Measurements from ENCODE around the gene FAM83C. TPM values are rescaled to one million over a fixed set of nuclear protein-coding genes. Genes with fewer than 3 reads are reported as not detected.
A peak's percentile ranks its signal among the peaks of the same experiment; 100 is the strongest.
"Not testable (repeated sequence)": the region's sequence is repeated elsewhere in the genome, so short reads cannot be mapped to it uniquely, and the experiment has no call there.

The FAM83C gene
- total RNA-seq, 1 experiment from 2014 or later, result not detected

DNA sequence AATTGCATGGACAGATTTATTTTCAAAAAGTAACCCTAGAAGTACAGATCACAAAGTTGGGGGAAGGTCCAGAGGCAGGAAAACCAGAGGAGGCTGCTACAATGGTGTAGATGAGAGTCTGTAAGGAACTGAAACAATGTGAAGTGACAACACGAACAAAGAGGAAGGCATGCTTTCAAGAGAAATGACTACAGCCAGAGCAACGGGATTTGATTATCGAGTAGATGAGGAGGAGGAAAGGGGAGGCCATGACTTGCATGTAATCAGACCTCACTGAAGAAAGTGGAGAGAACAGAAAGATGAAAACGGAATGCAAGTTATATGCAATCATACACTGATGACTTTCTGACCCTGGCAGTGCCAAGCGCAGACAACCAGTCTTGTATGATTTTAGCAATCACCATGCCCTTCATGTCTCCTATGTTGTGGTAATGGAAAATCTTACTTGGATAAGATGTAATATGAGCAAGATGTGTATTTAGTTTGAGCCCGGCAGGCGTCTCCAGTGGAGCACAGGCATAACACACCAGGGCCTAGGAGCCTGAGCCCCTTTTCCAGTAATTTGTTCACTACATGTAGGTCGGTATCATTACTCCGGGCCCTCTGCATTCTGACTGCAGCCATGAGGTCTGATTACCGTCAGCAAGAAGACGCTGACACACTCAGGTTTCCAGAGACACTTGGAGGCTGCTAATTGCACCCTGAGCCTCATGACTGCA, 34.0 kb upstream of the FAM83C start:
- no peaks in the 10 kb centered on the region for H3K27me3 ChIP-seq (ENCODE audit: control insufficient read depth, insufficient read depth, low read length)
- H3K36me3 ChIP-seq (replicated peaks; ENCODE audit: control insufficient read depth, insufficient read depth, low read length), result no peaks in the 10 kb centered on the region
- no peak for DNase-seq
- H3K4me3 ChIP-seq (ENCODE audit: insufficient read depth, low read depth, low read length), result no peak overlapping the region

DNA sequence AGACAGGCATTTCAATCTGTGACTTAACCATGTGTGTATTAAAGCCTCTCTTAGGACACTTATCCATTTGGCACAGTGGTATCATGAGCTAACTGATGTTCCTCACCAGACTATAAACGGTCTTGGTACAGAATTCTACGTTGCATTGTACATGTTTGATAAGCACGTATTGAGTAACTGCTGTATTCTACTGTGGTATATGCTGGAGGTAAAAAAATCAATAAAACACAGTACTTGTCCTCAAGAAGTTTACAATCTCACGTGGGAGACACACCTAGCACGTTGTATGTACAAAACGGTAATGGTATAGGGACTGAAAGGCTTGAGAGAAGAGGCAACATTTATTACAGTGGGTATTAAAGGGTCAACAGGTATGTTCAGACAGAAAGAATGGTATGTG, 33.2 kb upstream of the FAM83C start:
- no peaks in the 10 kb centered on the region for H3K36me3 ChIP-seq (replicated peaks; ENCODE audit: control insufficient read depth, insufficient read depth, low read length)
- H3K27me3 ChIP-seq (ENCODE audit: control insufficient read depth, insufficient read depth, low read length), result no peaks in the 10 kb centered on the region
- DNase-seq, result no peak
- no peak overlapping the region for H3K4me3 ChIP-seq (ENCODE audit: insufficient read depth, low read depth, low read length)

DNA sequence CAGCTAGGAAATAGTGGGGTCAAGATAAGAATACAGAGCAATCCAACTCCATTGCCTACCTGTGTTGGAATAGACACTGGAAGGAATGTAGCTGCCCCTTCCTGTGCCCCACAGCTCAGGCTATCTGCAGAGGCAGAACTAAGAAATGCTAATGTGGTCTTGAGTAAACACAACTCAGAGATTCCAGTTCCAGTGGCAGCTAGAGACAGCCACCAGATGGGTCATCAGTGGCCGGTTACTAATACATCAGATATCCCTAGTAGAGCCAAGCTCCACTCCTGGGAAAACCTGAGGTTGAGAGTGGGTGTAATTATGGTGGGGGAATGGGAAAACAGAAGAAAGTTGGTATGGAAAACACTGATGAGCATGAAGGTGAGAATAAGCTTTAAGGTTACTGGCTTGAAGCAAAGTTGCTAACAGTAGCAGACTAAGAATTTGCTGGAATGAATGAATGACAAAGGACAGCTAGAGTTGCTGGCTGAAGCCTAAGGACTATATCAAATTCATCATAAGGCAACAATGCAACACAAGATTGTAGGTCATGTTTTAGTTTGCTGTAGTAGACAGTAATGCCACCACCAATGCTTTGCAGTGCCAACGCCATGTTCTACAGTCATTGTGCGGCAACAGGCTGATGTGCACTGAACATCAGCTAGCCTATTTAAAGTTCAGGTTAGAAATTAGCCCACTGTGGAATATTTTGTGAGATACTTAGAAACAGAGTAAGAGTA, 28.3 kb upstream of the FAM83C start:
- H3K4me3 ChIP-seq (ENCODE audit: insufficient read depth, low read depth, low read length), result no peak overlapping the region
- H3K27me3 ChIP-seq (ENCODE audit: control insufficient read depth, insufficient read depth, low read length), result no peaks in the 10 kb centered on the region
- DNase-seq, result peak; percentile 40
- no peaks in the 10 kb centered on the region for H3K36me3 ChIP-seq (replicated peaks; ENCODE audit: control insufficient read depth, insufficient read depth, low read length)

DNA sequence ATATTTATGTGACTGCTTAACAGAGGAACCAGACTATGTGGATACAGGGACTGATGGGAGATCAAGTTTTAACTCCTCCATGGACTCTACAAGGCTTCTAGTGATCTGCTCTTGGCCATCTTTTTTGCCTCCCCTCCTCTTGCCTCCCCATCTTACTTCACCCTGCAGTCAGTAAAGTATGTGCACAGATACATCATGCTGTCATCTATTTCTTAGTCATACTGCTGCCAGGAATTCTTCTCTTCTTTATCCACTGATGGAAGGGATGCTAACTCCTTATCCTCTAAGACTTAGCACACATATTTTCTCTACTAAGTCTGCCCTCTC, 27.6 kb upstream of the FAM83C start:
- Histone ChIP-seq H3K4me3 (ENCODE audit: insufficient read depth, low read depth, low read length) (no peak overlapping the region), H3K27me3 (ENCODE audit: control insufficient read depth, insufficient read depth, low read length) (no peaks in the 10 kb centered on the region), H3K36me3 (replicated peaks; ENCODE audit: control insufficient read depth, insufficient read depth, low read length) (no peaks in the 10 kb centered on the region)
- no peak for DNase-seq

DNA sequence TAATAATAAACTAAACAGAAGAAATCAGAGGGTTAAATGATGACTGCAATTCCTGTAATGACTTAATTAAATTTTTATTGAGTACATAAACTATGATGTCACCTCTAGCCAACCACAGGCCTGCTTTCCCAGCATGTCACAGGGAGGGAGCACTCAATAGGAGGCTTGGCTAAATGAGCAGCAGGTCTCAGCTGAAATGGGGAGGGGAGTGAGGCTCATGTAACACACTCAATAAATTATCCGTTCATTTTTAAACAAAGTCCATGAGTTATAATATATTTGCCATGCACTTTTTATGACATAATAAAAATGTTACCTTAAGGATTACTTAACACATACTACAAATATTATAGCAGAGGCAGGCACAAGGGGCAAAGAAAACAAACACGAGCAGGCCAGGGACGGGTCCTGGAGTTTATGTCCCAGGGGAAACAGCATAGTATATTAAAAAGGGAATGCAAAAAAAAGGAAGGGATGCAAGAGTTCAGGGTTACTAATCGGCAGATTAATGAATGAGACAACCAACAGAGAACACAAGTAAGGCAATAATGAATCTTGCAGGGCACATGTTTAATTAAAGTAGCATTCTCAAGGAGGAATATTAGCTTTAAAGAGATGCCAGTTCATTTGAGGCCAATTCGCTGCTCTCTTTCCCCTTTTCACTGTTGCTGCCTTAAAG, 27.1 kb upstream of the FAM83C start:
- no peaks in the 10 kb centered on the region for H3K36me3 ChIP-seq (replicated peaks; ENCODE audit: control insufficient read depth, insufficient read depth, low read length)
- no peaks in the 10 kb centered on the region for H3K27me3 ChIP-seq (ENCODE audit: control insufficient read depth, insufficient read depth, low read length)
- no peak overlapping the region for H3K4me3 ChIP-seq (ENCODE audit: insufficient read depth, low read depth, low read length)
- no peak for DNase-seq

DNA sequence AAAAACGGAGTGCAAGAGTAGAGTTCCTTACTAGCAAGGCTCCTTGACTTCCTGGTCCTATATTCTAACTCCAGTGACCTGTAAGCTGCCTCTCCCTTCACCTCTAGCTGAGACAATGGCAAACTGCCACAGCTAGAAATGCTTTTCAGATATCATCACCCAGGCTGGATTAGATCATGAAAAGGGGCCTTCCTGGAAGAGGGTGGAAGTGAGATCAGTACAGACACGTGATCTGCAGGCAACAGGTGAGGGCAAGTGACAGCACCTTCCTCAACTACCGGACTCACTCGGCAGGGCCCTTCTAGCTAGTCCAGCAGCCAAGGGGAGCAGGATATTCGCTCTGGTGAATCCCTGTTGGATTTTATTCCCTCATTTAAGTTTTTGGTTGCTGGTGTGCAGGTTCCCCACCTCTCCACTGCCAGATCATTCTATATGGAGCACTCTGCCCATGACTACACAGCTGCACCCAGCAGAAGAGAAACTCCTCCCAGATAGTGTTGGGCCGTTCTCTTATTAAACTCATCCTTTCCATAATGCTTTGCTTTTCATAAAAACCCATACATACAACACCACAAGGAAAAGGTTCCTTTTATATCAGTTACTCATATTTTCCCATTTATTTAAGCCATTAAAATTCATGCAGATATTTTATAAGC, 26.4 kb upstream of the FAM83C start:
- Histone ChIP-seq H3K36me3 (replicated peaks; ENCODE audit: control insufficient read depth, insufficient read depth, low read length) (no peaks in the 10 kb centered on the region), H3K27me3 (ENCODE audit: control insufficient read depth, insufficient read depth, low read length) (no peaks in the 10 kb centered on the region), H3K4me3 (ENCODE audit: insufficient read depth, low read depth, low read length) (no peak overlapping the region)
- no peak for DNase-seq

DNA sequence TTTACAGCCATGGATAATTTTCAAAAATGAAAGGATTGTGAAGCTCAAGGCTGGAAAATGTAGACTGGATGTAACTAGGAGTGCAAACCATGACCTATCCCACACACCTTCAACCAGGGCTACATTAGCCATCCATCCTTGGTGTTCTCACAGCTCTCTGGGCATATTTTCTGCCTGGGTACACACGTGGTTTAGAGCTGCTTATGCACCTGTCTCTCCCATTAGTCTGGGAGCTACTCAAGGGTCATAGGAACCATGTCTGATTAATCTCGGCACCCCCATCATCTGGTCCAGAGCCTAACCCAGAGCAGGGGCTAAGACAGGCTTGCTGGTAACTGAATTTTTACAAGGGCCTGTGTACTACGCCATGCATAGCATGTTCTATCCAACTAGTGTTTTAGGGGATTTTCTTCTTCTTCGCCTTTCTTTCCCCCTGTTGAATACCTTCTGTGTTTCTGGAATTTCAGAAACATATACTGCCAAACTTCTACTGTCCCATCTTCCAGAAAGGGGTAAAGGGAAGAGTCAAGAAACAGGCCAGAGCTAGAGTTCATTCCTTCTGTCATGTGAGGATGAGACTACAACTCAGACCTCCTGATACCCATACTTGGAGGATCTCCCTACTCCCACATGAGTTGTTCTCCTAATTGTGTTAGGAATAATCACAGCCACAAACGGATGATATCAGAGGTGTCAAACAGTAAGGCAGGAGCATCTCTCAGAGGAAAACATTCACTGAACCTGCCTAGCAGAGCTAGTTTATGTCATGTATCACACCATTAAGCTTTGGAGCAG, 25.4 kb upstream of the FAM83C start:
- Histone ChIP-seq H3K4me3 (ENCODE audit: insufficient read depth, low read depth, low read length) (no peak overlapping the region), H3K27me3 (ENCODE audit: control insufficient read depth, insufficient read depth, low read length) (no peaks in the 10 kb centered on the region), H3K36me3 (replicated peaks; ENCODE audit: control insufficient read depth, insufficient read depth, low read length) (no peaks in the 10 kb centered on the region)
- no peak for DNase-seq

DNA sequence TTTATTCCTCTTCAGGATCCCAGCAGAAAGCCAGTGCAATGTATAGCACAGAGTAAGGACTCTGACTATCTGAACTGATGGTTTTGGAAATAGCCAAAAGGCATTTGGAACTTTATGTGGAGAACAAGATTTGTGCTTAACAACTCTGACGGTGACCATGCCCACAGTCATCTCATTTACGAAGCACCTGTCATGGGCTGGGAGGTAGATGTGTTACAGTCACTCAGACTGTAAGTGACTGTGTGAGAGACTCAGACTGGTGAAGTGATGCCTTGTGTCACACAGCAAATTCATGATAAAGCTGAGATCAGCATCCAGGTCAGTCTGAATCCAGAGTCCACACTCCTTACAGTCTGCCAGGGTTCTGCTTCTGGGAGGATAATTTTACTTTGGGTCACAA, 23.9 kb upstream of the FAM83C start:
- no peaks in the 10 kb centered on the region for H3K36me3 ChIP-seq (replicated peaks; ENCODE audit: control insufficient read depth, insufficient read depth, low read length)
- H3K27me3 ChIP-seq (ENCODE audit: control insufficient read depth, insufficient read depth, low read length), result no peaks in the 10 kb centered on the region
- DNase-seq, result no peak
- H3K4me3 ChIP-seq (ENCODE audit: insufficient read depth, low read depth, low read length), result no peak overlapping the region

DNA sequence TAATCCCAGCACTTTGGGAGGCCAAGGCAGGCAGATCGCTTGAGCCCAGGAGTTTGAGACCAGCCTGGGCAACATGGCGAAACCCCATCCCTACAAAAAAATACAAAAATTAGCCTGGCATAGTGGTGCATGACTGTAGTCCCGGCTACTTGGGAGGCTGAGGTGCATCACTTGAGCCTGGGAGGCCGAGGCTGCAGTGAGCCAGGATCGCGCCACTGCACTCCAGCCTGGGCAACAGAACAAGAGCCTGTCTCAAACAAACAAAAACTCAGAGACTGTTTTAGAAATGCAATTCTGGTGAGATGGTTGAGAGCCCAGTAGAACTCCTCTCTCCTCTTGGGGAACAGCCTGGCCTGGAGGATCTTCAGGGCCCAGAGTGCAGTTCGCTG, 23.4 kb upstream of the FAM83C start:
- H3K36me3 ChIP-seq (replicated peaks; ENCODE audit: control insufficient read depth, insufficient read depth, low read length); DNase-seq; H3K27me3 ChIP-seq (ENCODE audit: control insufficient read depth, insufficient read depth, low read length); H3K4me3 ChIP-seq (ENCODE audit: insufficient read depth, low read depth, low read length): not testable (repeated sequence)

DNA sequence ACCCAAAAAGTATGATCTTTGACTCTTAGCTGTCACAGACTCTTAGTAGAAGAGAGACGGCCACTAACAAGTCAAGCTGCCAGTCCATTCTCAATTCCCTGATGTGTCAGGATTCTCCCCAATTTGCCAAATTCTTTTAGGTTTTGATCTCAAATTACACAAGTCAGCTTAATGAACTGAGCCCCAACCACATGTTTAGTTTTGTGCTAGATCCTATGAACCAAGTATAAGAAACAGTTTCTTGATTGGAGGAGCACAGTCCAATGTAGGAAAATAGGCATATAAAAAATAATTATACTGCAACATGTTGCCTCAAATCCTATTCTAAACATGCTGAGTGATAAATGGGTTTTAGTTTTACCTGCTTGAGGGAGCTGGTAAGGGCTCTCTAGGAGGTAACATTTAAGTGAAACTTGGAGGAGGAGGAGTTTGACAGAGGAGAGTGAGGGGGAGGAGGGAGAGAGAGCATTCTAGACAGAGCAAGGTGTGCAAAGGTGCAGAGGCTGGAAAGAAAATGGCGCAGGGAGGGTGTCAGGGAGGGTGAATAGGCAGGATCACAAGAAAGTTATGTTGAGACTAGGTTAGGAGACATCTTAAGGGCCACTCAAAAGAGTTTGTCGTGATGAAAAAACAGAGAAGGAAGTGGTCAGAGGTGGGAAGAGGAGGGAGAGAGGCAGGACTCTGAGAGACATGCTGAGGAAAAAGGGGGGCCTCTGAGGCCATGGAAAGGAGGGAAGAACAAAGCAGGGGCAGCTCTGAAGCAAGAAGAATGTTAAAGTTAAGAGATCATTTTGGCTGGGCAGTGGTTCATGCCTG, 22.8 kb upstream of the FAM83C start:
- no peak overlapping the region for H3K4me3 ChIP-seq (ENCODE audit: insufficient read depth, low read depth, low read length)
- no peak for DNase-seq

DNA sequence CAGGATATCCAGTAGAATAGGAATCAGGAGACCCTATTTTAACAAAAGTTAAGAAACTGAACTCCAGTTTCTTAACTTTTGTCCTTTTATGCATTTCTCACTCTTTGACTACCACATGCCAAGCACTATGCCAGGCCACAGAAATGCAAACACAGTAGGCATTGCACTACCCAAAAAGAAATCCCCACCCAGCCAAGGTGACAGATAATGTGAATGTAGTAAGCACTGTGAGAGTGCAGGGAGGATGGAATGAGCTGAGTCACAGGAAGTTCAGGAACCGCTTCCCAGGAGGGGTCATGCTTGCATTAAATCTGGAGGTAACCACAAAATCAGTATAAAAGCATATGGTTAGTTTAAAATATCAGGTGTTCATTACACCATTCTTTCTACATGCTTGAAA, 20.1 kb upstream of the FAM83C start:
- no peak overlapping the region for H3K4me3 ChIP-seq (ENCODE audit: insufficient read depth, low read depth, low read length)
- no peaks in the 10 kb centered on the region for H3K27me3 ChIP-seq (ENCODE audit: control insufficient read depth, insufficient read depth, low read length)
- no peaks in the 10 kb centered on the region for H3K36me3 ChIP-seq (replicated peaks; ENCODE audit: control insufficient read depth, insufficient read depth, low read length)
- DNase-seq, result no peak

More for the DNA sequence above, 22.8 kb upstream of the FAM83C start:
- no peaks in the 10 kb centered on the region for H3K27me3 ChIP-seq (ENCODE audit: control insufficient read depth, insufficient read depth, low read length)
- no peaks in the 10 kb centered on the region for H3K36me3 ChIP-seq (replicated peaks; ENCODE audit: control insufficient read depth, insufficient read depth, low read length)

DNA sequence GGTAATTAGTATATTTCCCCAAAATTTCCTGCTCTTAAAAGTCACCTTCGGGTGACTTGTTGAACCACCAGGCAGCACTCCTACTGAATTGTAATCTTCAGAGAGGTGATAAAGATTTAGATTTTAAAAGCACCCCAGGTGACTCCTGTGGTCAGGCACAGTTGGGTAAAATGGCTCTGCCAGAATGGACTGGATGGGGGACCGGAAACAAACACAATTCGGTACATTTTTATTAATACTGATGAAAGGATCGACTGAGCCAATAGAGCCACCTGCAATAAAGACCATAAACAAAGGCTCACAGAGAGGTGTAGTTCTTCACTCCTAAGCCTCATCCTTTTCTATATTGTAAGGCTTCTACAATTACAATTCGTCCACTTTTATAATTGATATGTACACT, 19.6 kb upstream of the FAM83C start:
- Histone ChIP-seq H3K27me3 (ENCODE audit: control insufficient read depth, insufficient read depth, low read length) (no peaks in the 10 kb centered on the region), H3K36me3 (replicated peaks; ENCODE audit: control insufficient read depth, insufficient read depth, low read length) (no peaks in the 10 kb centered on the region), H3K4me3 (ENCODE audit: insufficient read depth, low read depth, low read length) (no peak overlapping the region)
- DNase-seq, result no peak

DNA sequence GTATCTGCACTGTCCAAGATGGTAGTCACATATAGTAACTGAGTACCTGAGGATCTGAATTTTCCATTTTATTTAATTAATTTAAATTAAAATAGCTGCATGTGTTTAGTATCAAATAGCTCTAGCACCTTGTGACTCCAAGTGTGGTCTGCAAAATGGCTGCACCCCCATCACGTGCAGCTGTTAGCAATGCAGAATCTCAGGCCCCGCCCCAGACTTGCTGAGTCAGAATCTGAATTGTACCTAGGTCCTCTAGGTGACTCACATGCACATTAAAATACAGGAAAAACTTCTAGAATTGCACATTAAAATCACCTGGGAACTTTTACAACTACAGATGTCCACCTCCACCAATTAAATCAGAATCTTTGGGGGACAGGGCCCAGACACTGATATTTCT, 19.2 kb upstream of the FAM83C start:
- Histone ChIP-seq H3K4me3 (ENCODE audit: insufficient read depth, low read depth, low read length) (no peak overlapping the region), H3K36me3 (replicated peaks; ENCODE audit: control insufficient read depth, insufficient read depth, low read length) (no peaks in the 10 kb centered on the region; the same call in 1 of the 2 replicates), H3K27me3 (ENCODE audit: control insufficient read depth, insufficient read depth, low read length) (no peaks in the 10 kb centered on the region)
- no peak for DNase-seq
